ENCODE data around the gene AUTS2. TPM values are rescaled to one million over a fixed set of nuclear protein-coding genes. Genes with fewer than 3 reads are reported as not detected.

The AUTS2 gene
- total RNA-seq, 1 donor from 2014 or later: 125 TPM

GRCh38 chr7:70577078-70577477 lies 978.8 kb downstream of the AUTS2 start:
- no peak overlapping the region for H3K4me3 Mint-ChIP-seq (ENCODE audit: low read depth)
- no peak for TF ChIP-seq CTCF (IDR thresholded peaks at IDR 0.05; ENCODE audit: unreplicated experiment)

GRCh38 chr7:70578131-70578530 lies 979.9 kb downstream of the AUTS2 start:
- Mint-ChIP-seq H3K36me3 (ENCODE audit: insufficient read depth) (peaks cover 14% of the 10 kb centered on the region), H3K27me3 (peaks cover 32% of the 10 kb centered on the region), H3K27ac (no peak overlapping the region), H3K4me1 (ENCODE audit: low read depth) (peaks cover 11% of the 10 kb centered on the region), H3K4me3 (ENCODE audit: low read depth) (no peak overlapping the region), H3K9me3 (ENCODE audit: low read depth) (no peaks in the 10 kb centered on the region)
- DNase-seq (ENCODE audit: low spot score, unreplicated experiment): no peak
- no peak for TF ChIP-seq CTCF (IDR thresholded peaks at IDR 0.05; ENCODE audit: unreplicated experiment)

More at GRCh38 chr7:70577078-70577477, 978.8 kb downstream of the AUTS2 start:
- no peaks in the 10 kb centered on the region for H3K9me3 Mint-ChIP-seq (ENCODE audit: low read depth)
- H3K36me3 Mint-ChIP-seq (ENCODE audit: insufficient read depth): peaks cover 13% of the 10 kb centered on the region
- no peak for DNase-seq (ENCODE audit: low spot score, unreplicated experiment)
- H3K27ac Mint-ChIP-seq: no peak overlapping the region
- peaks cover 11% of the 10 kb centered on the region for H3K4me1 Mint-ChIP-seq (ENCODE audit: low read depth)
- H3K27me3 Mint-ChIP-seq: peaks cover 32% of the 10 kb centered on the region

GRCh38 chr7:70579397-70580097 lies 981.3 kb downstream of the AUTS2 start:
- no peak for TF ChIP-seq CTCF (IDR thresholded peaks at IDR 0.05; ENCODE audit: unreplicated experiment)
- Mint-ChIP-seq H3K27ac (no peak overlapping the region), H3K4me3 (ENCODE audit: low read depth) (no peak overlapping the region), H3K4me1 (ENCODE audit: low read depth) (peaks cover 22% of the 10 kb centered on the region), H3K27me3 (peaks cover 24% of the 10 kb centered on the region), H3K9me3 (ENCODE audit: low read depth) (no peaks in the 10 kb centered on the region), H3K36me3 (ENCODE audit: insufficient read depth) (peaks cover 9% of the 10 kb centered on the region)
- DNase-seq (ENCODE audit: low spot score, unreplicated experiment): no peak

GRCh38 chr7:70580161-70580560 lies 981.9 kb downstream of the AUTS2 start:
- H3K4me1 Mint-ChIP-seq (ENCODE audit: low read depth): peaks cover 25% of the 10 kb centered on the region
- H3K27me3 Mint-ChIP-seq: peaks cover 21% of the 10 kb centered on the region
- peaks cover 7% of the 10 kb centered on the region for H3K36me3 Mint-ChIP-seq (ENCODE audit: insufficient read depth)
- no peak for DNase-seq (ENCODE audit: low spot score, unreplicated experiment)
- no peaks in the 10 kb centered on the region for H3K9me3 Mint-ChIP-seq (ENCODE audit: low read depth)
- H3K4me3 Mint-ChIP-seq (ENCODE audit: low read depth): no peak overlapping the region
- H3K27ac Mint-ChIP-seq: peak overlapping the region; percentile 37
- no peak for TF ChIP-seq CTCF (IDR thresholded peaks at IDR 0.05; ENCODE audit: unreplicated experiment)

- Mint-ChIP-seq H3K27ac (peak overlapping the region; percentile 77), H3K4me3 (ENCODE audit: low read depth) (no peak overlapping the region)
- DNase-seq (ENCODE audit: low spot score, unreplicated experiment): no peak
These were observed 984.9 kb downstream of the AUTS2 start for GRCh38 chr7:70582927-70583895.

More at GRCh38 chr7:70582927-70583895, 984.9 kb downstream of the AUTS2 start:
- Mint-ChIP-seq H3K4me1 (ENCODE audit: low read depth) (peaks cover 25% of the 10 kb centered on the region), H3K36me3 (ENCODE audit: insufficient read depth) (peaks cover 2% of the 10 kb centered on the region), H3K27me3 (peaks cover 27% of the 10 kb centered on the region), H3K9me3 (ENCODE audit: low read depth) (no peaks in the 10 kb centered on the region)
- no peak for TF ChIP-seq CTCF (IDR thresholded peaks at IDR 0.05; ENCODE audit: unreplicated experiment)
